Suprapubic skin (tissue), 4 donors: ENCODE results near the gene APCDD1. TPM values are rescaled to one million over a fixed set of nuclear protein-coding genes. Genes with fewer than 3 reads are reported as not detected.

Experiments used
- DNase-seq, 2 donors: peaks; one replicate each; pipeline ENCODE4 v3.0.0-alpha.2; 2019; ENCODE audit warnings: low spot score in 2 of 2
- H3K27ac ChIP-seq: fragments of 200-600 bp; sonication (generic); one replicate; pipeline ENCODE4 v1.5.1; 2019
- H3K27me3 ChIP-seq: fragments of 200-600 bp; sonication (generic); one replicate; pipeline ENCODE4 v1.5.1; 2019
- H3K36me3 ChIP-seq: fragments of 200-600 bp; sonication (generic); one replicate; pipeline ENCODE4 v1.5.1; 2019
- H3K4me1 ChIP-seq: fragments of 200-600 bp; sonication (generic); one replicate; pipeline ENCODE4 v1.5.1; 2019
- H3K4me3 ChIP-seq: fragments of 200-600 bp; sonication (generic); one replicate; pipeline ENCODE4 v1.5.1; 2019; ENCODE audit warnings: mild to moderate bottlenecking
- H3K9me3 ChIP-seq: fragments of 200-600 bp; sonication (generic); one replicate; pipeline ENCODE4 v1.5.1; 2019
- CTCF ChIP-seq, 2 donors: fragments of 200-600 bp in 1 of 2; fragments of 450-650 bp in 1 of 2; sonication (generic) in 1 of 2; IDR thresholded peaks; one replicate each; pipeline ENCODE4 v1.5.1; 2016 to 2019; ENCODE audit warnings: antibody characterized with exemption in 2 of 2, mild to moderate bottlenecking in 1 of 2, moderate library complexity in 1 of 2
- EP300 ChIP-seq: sonication (generic); formaldehyde crosslinking; IDR thresholded peaks from one replicate; pipeline ENCODE4 v1.6.1; 2017; ENCODE audit warnings: antibody characterized with exemption
- POLR2A ChIP-seq, 2 donors: fragments of 450-650 bp; IDR thresholded peaks; one replicate each; pipeline ENCODE4 v1.6.1; 2017; ENCODE audit warnings: antibody characterized with exemption in 2 of 2, mild to moderate bottlenecking in 2 of 2, moderate library complexity in 2 of 2
- POLR2AphosphoS5 ChIP-seq, 3 donors: sonication (generic); formaldehyde crosslinking; IDR thresholded peaks; one replicate each; pipeline ENCODE4 v1.6.1; 2017; ENCODE audit warnings: antibody characterized with exemption in 3 of 3
- WGBS: methylation state at CpG from one replicate; pipeline ENCODE4 v1.1.5; 2018; 5-methylcytosine and 5-hydroxymethylcytosine counted together
- total RNA-seq, 4 donors: library from RNA; depleted of rRNA; stranded (reverse); fragments of >200 nt; gene quantifications; one replicate each; pipeline ENCODE4 v1.1.0, GENCODE V29; 2016

APCDD1 gene
- total RNA-seq, 4 donors from 2014 or later = 110 to 308 (median 140) TPM

GRCh38 chr18:10525371-10525691, 70.9 kb downstream of the APCDD1 start:
- Histone ChIP-seq H3K27me3 (no peaks in the 10 kb centered on the region), H3K27ac (peak overlapping the region; percentile 97), H3K4me3 (peak overlapping the region; percentile 98), H3K36me3 (no peaks in the 10 kb centered on the region), H3K9me3 (no peaks in the 10 kb centered on the region), H3K4me1 (peaks cover 43% of the 10 kb centered on the region)
- 67% methylated on average over 7 of the region's 7 CpGs for WGBS
- TF ChIP-seq CTCF (IDR thresholded peaks at IDR 0.05) = no peak
- no peak for TF ChIP-seq EP300
- TF ChIP-seq POLR2A (IDR thresholded peaks at IDR 0.05) = no peak
- TF ChIP-seq POLR2AphosphoS5 (IDR thresholded peaks at IDR 0.05) = no peak
- DNase-seq = no peak

DNA sequence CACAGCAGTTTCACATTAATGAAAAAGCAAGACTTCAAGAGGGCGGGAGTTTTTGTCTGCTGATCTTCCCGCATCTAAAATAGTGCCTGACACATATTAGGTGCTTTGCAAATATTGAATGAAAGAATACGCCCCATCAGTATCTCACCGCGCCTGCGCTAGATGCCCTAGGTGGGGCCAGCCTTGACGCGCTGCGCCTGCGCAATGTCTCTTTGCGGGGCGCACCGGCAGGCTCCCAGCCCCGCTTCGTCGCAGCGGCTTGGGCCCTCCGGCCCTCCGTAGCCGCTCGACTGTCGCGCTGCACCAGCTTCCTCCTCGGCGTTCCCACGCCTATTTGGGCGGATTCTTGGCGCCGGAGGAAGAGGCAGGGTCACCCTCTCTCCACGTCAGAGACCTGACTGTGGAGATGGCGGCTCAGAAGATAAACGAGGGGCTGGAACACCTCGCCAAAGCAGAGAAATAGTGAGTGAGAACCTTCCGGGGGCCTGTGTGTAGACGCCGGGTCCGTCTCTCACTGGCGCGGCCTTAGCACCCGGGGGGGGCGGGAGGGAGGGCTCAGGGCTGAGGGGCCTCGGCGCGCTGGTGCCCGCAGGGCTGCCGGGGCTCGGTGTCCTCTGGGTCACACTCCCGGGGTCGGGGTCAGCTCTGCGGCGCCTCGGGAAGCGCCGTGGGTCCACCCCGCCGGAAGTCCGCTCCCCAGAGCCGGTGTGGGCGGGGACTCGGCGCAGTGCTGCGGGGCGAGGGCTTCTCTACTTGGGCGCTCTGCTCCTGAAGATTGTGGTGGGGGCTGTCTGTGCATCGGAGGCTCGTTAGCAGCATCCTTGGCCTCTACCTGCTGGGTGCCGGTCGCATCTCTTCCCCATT, 71.5 kb downstream of the APCDD1 start, which contains the start of gene NAPG:
Gene NAPG, plus strand, starts transcription at position 331 of the 864 bp plus-strand sequence. Its CDS starts 76 bp downstream, at position 407.
- H3K27ac ChIP-seq = peak within 1 kb of the TSS; percentile 97
- peak; percentile 92 to 93 for DNase-seq
- no peaks in the 10 kb centered on the region for H3K36me3 ChIP-seq
- TF ChIP-seq POLR2AphosphoS5 (IDR thresholded peaks at IDR 0.05) = peak in 2 of 3 donors; percentile 91 to 98
- no peak for TF ChIP-seq EP300
- no peak for TF ChIP-seq CTCF (IDR thresholded peaks at IDR 0.05)
- peak in 1 of 2 donors; percentile 42 for TF ChIP-seq POLR2A (IDR thresholded peaks at IDR 0.05)
- peak within 1 kb of the TSS; percentile 98 for H3K4me3 ChIP-seq
- no peaks in the 10 kb centered on the region for H3K27me3 ChIP-seq
- WGBS = 1% methylated on average over 25 of the region's 68 CpGs
- H3K4me1 ChIP-seq = peaks cover 45% of the 10 kb centered on the region
- no peaks in the 10 kb centered on the region for H3K9me3 ChIP-seq

- H3K27ac ChIP-seq = peak overlapping the region; percentile 97
- peaks cover 45% of the 10 kb centered on the region for H3K4me1 ChIP-seq
- H3K27me3 ChIP-seq = no peaks in the 10 kb centered on the region
- DNase-seq = no peak
- no peaks in the 10 kb centered on the region for H3K36me3 ChIP-seq
- TF ChIP-seq EP300 (no peak), POLR2A (IDR thresholded peaks at IDR 0.05) (no peak), CTCF (IDR thresholded peaks at IDR 0.05) (no peak), POLR2AphosphoS5 (IDR thresholded peaks at IDR 0.05) (no peak)
- 2% methylated on average over 11 of the region's 11 CpGs for WGBS
- H3K4me3 ChIP-seq = peak overlapping the region; percentile 98
- H3K9me3 ChIP-seq = no peaks in the 10 kb centered on the region
Observed at GRCh38 chr18:10526561-10526949, 72.1 kb downstream of the APCDD1 start.

- Histone ChIP-seq H3K4me1 (peaks cover 45% of the 10 kb centered on the region), H3K27ac (no peak overlapping the region), H3K9me3 (no peaks in the 10 kb centered on the region), H3K36me3 (no peaks in the 10 kb centered on the region), H3K27me3 (no peaks in the 10 kb centered on the region), H3K4me3 (no peak overlapping the region)
- no peak for DNase-seq
- 59% methylated on average over 3 of the region's 3 CpGs for WGBS
- no peak for TF ChIP-seq EP300
- no peak for TF ChIP-seq POLR2A (IDR thresholded peaks at IDR 0.05)
- no peak for TF ChIP-seq CTCF (IDR thresholded peaks at IDR 0.05)
- no peak for TF ChIP-seq POLR2AphosphoS5 (IDR thresholded peaks at IDR 0.05)
Observed at GRCh38 chr18:10528439-10528838, 74.0 kb downstream of the APCDD1 start.

DNA sequence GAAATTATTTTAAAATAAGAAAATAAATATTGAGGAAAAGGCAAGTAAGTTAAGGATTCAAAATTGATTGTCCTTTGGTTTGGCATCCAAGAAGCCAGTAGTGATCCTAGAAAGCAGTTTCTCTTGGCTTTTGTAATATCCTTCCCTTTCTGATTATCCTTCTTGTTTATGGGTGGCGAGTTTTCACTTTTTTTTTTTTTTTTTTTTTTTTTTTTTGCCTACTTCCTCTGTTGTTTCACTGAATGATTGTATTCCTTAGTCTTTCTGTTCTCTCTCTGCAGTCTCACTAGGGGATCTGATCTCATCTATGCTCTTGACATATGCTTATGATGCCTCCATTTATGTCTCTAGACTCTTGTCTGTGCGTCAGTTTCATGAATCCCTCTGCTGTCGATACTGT, 75.6 kb downstream of the APCDD1 start:
- no peak for DNase-seq
- no peak for TF ChIP-seq EP300
- no peak for TF ChIP-seq CTCF (IDR thresholded peaks at IDR 0.05)
- no peak for TF ChIP-seq POLR2A (IDR thresholded peaks at IDR 0.05)
- TF ChIP-seq POLR2AphosphoS5 (IDR thresholded peaks at IDR 0.05) = no peak
- Histone ChIP-seq H3K27me3 (no peaks in the 10 kb centered on the region), H3K9me3 (no peaks in the 10 kb centered on the region), H3K27ac (no peak overlapping the region), H3K36me3 (no peaks in the 10 kb centered on the region), H3K4me1 (peaks cover 45% of the 10 kb centered on the region), H3K4me3 (no peak overlapping the region)
- 72% methylated on average over 3 of the region's 3 CpGs for WGBS
